ENCODE data around the gene SLC18A2.

DNA sequence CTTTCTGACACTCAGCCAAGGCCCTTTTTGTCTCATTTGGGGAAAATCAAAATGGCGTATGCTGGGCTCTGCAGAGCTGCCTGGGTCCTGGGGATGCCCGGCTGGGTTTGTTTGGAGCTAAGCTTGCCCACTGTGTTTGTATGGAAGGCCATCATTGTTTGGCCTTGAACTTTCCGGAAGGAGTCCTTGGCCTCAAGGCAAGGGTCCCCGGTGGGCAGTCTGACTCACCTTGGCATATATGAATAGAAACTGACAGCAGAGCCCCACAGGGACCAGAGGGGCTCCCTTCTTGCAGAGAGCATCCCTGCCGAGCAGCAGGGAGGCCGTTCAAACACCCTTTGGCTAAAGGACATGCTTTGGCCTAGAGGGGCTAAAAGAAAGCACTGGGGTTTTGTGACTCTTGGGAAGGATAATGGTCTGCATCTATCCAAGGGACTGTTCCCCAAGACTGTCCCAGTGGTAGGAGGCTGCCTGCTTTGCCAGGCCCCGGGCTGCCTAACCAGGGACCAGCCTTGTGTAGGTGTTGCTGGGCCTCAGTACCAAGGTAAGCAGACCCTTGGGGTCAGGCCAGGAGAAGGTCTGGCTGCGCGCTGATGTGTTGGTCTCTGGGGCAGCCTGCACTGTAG is 15.0 kb downstream of the SLC18A2 start:
- TF ChIP-seq POLR2AphosphoS5 (IDR thresholded peaks at IDR 0.05; ENCODE audit: low read length) (no peak), TCF7 (IDR thresholded peaks at IDR 0.05; ENCODE audit: borderline replicate concordance) (no peak), RAD21 (IDR thresholded peaks at IDR 0.05; ENCODE audit: insufficient read depth, low read depth, low read length) (no peak), KLF5 (IDR thresholded peaks at IDR 0.05; ENCODE audit: partially characterized antibody) (no peak), ZBED1 (IDR thresholded peaks at IDR 0.05; ENCODE audit: borderline replicate concordance) (no peak), NFYB (IDR thresholded peaks at IDR 0.05; ENCODE audit: insufficient read depth, low read depth, low read length) (no peak), EP300 (IDR thresholded peaks at IDR 0.05; ENCODE audit: borderline replicate concordance in 1 of 2, control insufficient read depth in 1 of 2, low read depth in 2 of 2, low read length in 2 of 2) (no peak), MXI1 (IDR thresholded peaks at IDR 0.05; ENCODE audit: low read depth, low read length) (no peak), POLR2A (IDR thresholded peaks at IDR 0.05; ENCODE audit: low read depth, low read length) (no peak), SIX5 (IDR thresholded peaks at IDR 0.05; ENCODE audit: low read depth, low read length, severe bottlenecking) (no peak)
- TF ChIP-seq, protein P1, sequence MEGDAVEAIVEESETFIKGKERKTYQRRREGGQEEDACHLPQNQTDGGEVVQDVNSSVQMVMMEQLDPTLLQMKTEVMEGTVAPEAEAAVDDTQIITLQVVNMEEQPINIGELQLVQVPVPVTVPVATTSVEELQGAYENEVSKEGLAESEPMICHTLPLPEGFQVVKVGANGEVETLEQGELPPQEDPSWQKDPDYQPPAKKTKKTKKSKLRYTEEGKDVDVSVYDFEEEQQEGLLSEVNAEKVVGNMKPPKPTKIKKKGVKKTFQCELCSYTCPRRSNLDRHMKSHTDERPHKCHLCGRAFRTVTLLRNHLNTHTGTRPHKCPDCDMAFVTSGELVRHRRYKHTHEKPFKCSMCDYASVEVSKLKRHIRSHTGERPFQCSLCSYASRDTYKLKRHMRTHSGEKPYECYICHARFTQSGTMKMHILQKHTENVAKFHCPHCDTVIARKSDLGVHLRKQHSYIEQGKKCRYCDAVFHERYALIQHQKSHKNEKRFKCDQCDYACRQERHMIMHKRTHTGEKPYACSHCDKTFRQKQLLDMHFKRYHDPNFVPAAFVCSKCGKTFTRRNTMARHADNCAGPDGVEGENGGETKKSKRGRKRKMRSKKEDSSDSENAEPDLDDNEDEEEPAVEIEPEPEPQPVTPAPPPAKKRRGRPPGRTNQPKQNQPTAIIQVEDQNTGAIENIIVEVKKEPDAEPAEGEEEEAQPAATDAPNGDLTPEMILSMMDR (IDR thresholded peaks at IDR 0.05 in 2 of 3, conservative IDR thresholded peaks at IDR 0.05 in 1 of 3; ENCODE audit: control insufficient read depth in 2 of 3, extremely low read depth in 1 of 3, insufficient read depth in 1 of 3, low read depth in 3 of 3, low read length in 3 of 3): no peak
- TF ChIP-seq, protein P2, sequence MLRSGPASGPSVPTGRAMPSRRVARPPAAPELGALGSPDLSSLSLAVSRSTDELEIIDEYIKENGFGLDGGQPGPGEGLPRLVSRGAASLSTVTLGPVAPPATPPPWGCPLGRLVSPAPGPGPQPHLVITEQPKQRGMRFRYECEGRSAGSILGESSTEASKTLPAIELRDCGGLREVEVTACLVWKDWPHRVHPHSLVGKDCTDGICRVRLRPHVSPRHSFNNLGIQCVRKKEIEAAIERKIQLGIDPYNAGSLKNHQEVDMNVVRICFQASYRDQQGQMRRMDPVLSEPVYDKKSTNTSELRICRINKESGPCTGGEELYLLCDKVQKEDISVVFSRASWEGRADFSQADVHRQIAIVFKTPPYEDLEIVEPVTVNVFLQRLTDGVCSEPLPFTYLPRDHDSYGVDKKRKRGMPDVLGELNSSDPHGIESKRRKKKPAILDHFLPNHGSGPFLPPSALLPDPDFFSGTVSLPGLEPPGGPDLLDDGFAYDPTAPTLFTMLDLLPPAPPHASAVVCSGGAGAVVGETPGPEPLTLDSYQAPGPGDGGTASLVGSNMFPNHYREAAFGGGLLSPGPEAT (IDR thresholded peaks at IDR 0.05; ENCODE audit: low read depth): no peak

Measured in GM12878 (cell line).